ENCODE data around the gene ASPM. TPM values are rescaled to one million over a fixed set of nuclear protein-coding genes. Genes with fewer than 3 reads are reported as not detected.

ASPM gene
- polyA plus RNA-seq, 1 donor (not counting 4 experiments of a cell fraction or from before 2014, with no cell fraction given): 10.0 TPM

- no peak for TF ChIP-seq EZH2 (IDR thresholded peaks at IDR 0.05; ENCODE audit: low read length)
- TF ChIP-seq, protein P1, sequence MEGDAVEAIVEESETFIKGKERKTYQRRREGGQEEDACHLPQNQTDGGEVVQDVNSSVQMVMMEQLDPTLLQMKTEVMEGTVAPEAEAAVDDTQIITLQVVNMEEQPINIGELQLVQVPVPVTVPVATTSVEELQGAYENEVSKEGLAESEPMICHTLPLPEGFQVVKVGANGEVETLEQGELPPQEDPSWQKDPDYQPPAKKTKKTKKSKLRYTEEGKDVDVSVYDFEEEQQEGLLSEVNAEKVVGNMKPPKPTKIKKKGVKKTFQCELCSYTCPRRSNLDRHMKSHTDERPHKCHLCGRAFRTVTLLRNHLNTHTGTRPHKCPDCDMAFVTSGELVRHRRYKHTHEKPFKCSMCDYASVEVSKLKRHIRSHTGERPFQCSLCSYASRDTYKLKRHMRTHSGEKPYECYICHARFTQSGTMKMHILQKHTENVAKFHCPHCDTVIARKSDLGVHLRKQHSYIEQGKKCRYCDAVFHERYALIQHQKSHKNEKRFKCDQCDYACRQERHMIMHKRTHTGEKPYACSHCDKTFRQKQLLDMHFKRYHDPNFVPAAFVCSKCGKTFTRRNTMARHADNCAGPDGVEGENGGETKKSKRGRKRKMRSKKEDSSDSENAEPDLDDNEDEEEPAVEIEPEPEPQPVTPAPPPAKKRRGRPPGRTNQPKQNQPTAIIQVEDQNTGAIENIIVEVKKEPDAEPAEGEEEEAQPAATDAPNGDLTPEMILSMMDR (optimal IDR thresholded peaks at IDR 0.05 in 1 of 3, IDR thresholded peaks at IDR 0.05 in 1 of 3, conservative IDR thresholded peaks at IDR 0.05 in 1 of 3; ENCODE audit: extremely low read depth in 1 of 3, insufficient read depth in 2 of 3, low read length in 3 of 3): no peak
- Histone ChIP-seq H3K79me2 (ENCODE audit: control insufficient read depth, insufficient read depth, low read length) (no peaks in the 10 kb centered on the region), H3K4me3 (ENCODE audit: control insufficient read depth in 2 of 3, extremely low read depth in 1 of 3, insufficient read depth in 2 of 3, low read depth in 1 of 3, low read length in 3 of 3) (no peak overlapping the region), H3K36me3 (ENCODE audit: control insufficient read depth in 2 of 2, extremely low read depth in 1 of 2, insufficient read depth in 2 of 2, low read length in 2 of 2) (no peaks in the 10 kb centered on the region), H3K9ac (ENCODE audit: control insufficient read depth, extremely low read depth, insufficient read depth, low read length) (no peak overlapping the region), H3K4me2 (ENCODE audit: control insufficient read depth, extremely low read depth, insufficient read depth, low read depth, low read length) (no peak overlapping the region), H3K27ac (ENCODE audit: control insufficient read depth, insufficient read depth, low read length) (no peak overlapping the region), H3K4me1 (ENCODE audit: control insufficient read depth, extremely low read depth, insufficient read depth, low read length) (no peaks in the 10 kb centered on the region), H3K9me1 (ENCODE audit: control insufficient read depth, extremely low read depth, insufficient read depth, low read length) (no peaks in the 10 kb centered on the region), H3K27me3 (ENCODE audit: control insufficient read depth, extremely low read depth, insufficient read depth, low read length) (no peaks in the 10 kb centered on the region), H2AFZ (ENCODE audit: control insufficient read depth, low read length) (no peak overlapping the region), H3K9me3 (ENCODE audit: control insufficient read depth, low read depth, low read length) (no peaks in the 10 kb centered on the region), H4K20me1 (ENCODE audit: control insufficient read depth, extremely low read depth, insufficient read depth, low read length) (no peaks in the 10 kb centered on the region)
- FAIRE-seq: no peak
- DNase-seq (ENCODE audit: low read depth, low spot score): no peak
- dilution Hi-C loops (cut with MboI; ENCODE audit: extremely low pct_ligation_motif_present, low sequenced_read_pairs): no loop called here
Observed at GRCh38 chr1:197073978-197074377, 72.5 kb downstream of the ASPM start.

DNA sequence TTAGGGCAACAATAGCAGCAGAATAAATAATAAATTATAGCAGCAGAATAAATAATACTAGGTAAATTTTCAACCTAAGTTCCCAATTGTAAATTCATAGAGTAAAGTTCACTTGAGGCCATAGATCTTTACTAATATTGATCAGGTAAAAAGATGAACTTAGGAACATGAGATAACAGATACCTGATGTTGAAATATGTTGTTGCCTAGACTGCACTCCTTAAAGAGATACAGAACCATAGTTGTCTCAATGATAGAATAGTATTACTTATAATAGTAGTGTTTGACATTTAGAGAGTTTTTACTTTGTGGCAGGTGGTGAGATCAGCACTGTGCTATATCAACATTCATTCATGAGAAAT lies 79.0 kb downstream of the ASPM start:
- H4K20me1 ChIP-seq (ENCODE audit: control insufficient read depth, extremely low read depth, insufficient read depth, low read length): no peaks in the 10 kb centered on the region
- no peak overlapping the region for H3K4me2 ChIP-seq (ENCODE audit: control insufficient read depth, extremely low read depth, insufficient read depth, low read depth, low read length)
- no peaks in the 10 kb centered on the region for H3K36me3 ChIP-seq (ENCODE audit: control insufficient read depth in 2 of 2, extremely low read depth in 1 of 2, insufficient read depth in 2 of 2, low read length in 2 of 2)
- H3K27ac ChIP-seq (ENCODE audit: control insufficient read depth, insufficient read depth, low read length): no peak overlapping the region
- TF ChIP-seq, protein P1 (optimal IDR thresholded peaks at IDR 0.05 in 1 of 3, IDR thresholded peaks at IDR 0.05 in 1 of 3, conservative IDR thresholded peaks at IDR 0.05 in 1 of 3; ENCODE audit: extremely low read depth in 1 of 3, insufficient read depth in 2 of 3, low read length in 3 of 3): no peak
- no peak for TF ChIP-seq EZH2 (IDR thresholded peaks at IDR 0.05; ENCODE audit: low read length)
- dilution Hi-C loops (cut with MboI; ENCODE audit: extremely low pct_ligation_motif_present, low sequenced_read_pairs): no loop called here
- DNase-seq (ENCODE audit: low read depth, low spot score) (no peak), FAIRE-seq (no peak)
- no peak overlapping the region for H3K4me3 ChIP-seq (ENCODE audit: control insufficient read depth in 2 of 3, extremely low read depth in 1 of 3, insufficient read depth in 2 of 3, low read depth in 1 of 3, low read length in 3 of 3)
- no peaks in the 10 kb centered on the region for H3K79me2 ChIP-seq (ENCODE audit: control insufficient read depth, insufficient read depth, low read length)
- no peak overlapping the region for H3K9ac ChIP-seq (ENCODE audit: control insufficient read depth, extremely low read depth, insufficient read depth, low read length)
- H3K4me1 ChIP-seq (ENCODE audit: control insufficient read depth, extremely low read depth, insufficient read depth, low read length): no peaks in the 10 kb centered on the region
- no peaks in the 10 kb centered on the region for H3K9me3 ChIP-seq (ENCODE audit: control insufficient read depth, low read depth, low read length)
- H2AFZ ChIP-seq (ENCODE audit: control insufficient read depth, low read length): no peak overlapping the region
- no peaks in the 10 kb centered on the region for H3K9me1 ChIP-seq (ENCODE audit: control insufficient read depth, extremely low read depth, insufficient read depth, low read length)
- no peaks in the 10 kb centered on the region for H3K27me3 ChIP-seq (ENCODE audit: control insufficient read depth, extremely low read depth, insufficient read depth, low read length)
